ENCODE measurements around the gene LAMP2.

DNA sequence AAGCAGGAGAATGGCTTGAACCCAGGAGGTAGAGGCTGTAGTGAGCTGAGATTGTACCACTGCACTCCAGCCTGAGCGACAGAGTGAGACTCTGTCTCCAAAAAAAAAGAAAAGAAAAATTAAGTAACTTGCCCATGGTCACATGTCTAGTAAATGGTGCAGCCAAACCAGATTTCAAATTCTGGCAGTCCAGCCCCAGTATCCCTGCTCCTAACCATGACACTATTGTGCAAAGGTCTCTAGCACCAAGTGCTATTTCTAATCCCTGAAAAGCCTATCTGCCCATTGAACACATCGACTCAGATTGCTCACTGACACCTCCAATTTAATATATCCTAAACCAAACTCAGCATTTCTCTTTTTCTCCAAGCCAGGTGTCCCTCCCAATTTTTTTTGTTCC, 7.6 kb upstream of the LAMP2 start:
- no peak for TF ChIP-seq ZFX (IDR thresholded peaks at IDR 0.05)
- TF ChIP-seq, protein P1, sequence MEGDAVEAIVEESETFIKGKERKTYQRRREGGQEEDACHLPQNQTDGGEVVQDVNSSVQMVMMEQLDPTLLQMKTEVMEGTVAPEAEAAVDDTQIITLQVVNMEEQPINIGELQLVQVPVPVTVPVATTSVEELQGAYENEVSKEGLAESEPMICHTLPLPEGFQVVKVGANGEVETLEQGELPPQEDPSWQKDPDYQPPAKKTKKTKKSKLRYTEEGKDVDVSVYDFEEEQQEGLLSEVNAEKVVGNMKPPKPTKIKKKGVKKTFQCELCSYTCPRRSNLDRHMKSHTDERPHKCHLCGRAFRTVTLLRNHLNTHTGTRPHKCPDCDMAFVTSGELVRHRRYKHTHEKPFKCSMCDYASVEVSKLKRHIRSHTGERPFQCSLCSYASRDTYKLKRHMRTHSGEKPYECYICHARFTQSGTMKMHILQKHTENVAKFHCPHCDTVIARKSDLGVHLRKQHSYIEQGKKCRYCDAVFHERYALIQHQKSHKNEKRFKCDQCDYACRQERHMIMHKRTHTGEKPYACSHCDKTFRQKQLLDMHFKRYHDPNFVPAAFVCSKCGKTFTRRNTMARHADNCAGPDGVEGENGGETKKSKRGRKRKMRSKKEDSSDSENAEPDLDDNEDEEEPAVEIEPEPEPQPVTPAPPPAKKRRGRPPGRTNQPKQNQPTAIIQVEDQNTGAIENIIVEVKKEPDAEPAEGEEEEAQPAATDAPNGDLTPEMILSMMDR (conservative IDR thresholded peaks at IDR 0.05), result no peak
